Stimulated activated naive CD4-positive, alpha-beta T cell treated with Interleukin-2 at 50 U/mL for 16 hours (primary cell): Measurements from ENCODE around the gene URI1.
"Not testable (repeated sequence)": the region's sequence is repeated elsewhere in the genome, so short reads cannot be mapped to it uniquely, and the experiment has no call there.

ENCODE experiments used
- DNase-seq: peaks from one replicate; lab custom pipeline; 2025; lab: John Stamatoyannopoulos, UW

URI1 gene, protein sequence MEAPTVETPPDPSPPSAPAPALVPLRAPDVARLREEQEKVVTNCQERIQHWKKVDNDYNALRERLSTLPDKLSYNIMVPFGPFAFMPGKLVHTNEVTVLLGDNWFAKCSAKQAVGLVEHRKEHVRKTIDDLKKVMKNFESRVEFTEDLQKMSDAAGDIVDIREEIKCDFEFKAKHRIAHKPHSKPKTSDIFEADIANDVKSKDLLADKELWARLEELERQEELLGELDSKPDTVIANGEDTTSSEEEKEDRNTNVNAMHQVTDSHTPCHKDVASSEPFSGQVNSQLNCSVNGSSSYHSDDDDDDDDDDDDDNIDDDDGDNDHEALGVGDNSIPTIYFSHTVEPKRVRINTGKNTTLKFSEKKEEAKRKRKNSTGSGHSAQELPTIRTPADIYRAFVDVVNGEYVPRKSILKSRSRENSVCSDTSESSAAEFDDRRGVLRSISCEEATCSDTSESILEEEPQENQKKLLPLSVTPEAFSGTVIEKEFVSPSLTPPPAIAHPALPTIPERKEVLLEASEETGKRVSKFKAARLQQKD

DNA sequence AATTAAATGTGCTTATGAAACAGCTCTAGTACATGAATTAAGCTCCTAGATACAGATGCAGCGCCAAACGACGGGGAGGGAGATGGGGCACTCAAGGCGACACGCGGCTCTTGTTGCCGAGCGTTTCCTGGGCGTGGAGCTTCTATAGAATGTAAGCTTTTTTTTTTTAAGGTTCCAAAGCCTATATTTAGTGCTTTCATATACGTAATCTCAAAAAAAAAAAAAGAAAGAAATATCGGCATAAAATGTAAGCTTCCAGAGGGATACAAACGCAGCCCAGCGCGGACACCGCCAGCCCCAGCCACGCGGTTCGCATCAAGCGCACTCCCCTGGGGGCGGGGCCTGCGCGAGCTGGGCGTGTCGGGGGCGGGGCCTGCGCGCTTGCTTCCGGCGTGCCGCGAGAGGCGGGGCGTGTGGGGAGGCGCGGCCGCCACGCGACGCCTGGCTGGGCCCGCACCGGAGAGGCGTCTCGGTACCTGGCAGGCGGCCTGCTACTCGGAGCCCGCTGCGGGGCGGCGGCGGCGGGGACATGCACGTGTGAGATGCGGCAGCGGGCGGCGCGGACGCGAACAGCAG, at the start of gene URI1:
URI1 (plus strand) TSS at position 412 of the 576 bp plus-strand sequence. CDS start 309 bp downstream, outside the sequence.
- peak; percentile 88 for DNase-seq

DNA sequence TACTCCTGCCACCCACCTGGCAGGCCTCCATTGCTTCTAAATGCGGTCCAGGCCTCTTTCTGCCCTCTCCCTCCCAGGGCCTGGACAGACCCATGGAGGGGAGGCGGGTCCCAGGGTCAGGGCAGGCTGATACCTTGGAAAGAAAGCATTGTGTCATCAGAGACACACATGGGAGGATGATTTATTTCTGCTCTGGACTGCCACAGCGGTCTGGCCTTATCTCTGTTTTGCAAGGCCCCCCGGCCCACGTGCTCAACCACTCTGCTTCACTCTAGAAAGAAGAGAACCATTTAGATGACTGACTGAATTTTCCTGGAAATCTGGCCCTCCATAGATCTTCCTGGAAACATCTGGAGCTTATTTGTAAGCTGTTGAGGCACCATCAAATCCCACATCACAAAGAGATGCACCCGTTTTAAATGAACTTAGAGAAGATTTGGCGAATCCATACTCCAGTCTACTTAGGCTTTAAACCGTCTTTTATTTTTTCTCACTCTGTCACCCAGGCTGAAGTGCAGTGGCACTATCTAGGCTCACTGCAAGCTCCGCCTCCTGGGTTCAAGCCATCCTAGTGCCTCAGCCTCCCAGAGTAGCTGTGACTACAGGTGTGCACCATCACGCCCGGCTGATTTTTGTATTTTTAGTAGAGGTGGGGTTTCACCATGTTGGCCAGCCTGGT, 48.3 kb upstream of the URI1 start:
- no peak for DNase-seq

DNA sequence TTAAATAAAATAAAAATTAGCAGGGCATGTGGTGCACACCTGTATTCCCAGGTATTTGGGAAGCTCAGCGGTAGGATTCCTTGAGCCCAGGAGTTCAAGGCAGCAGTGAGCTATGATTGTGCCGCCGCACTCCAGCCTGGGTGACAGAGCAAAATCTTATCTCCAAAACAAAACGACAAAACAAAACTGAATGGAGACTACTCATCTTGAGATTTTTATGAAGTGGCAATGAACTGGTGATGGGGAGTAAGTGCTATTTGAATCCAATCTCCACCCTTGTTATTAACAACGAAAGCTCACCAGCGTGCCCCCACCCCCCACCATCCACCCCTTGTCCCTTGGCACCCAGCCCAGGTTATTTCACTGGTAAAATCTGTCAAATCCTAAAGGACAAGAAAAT, 45.2 kb upstream of the URI1 start:
- DNase-seq = no peak

- DNase-seq = no peak
Observed at GRCh38 chr19:29897466-29897865, 44.6 kb upstream of the URI1 start.

DNA sequence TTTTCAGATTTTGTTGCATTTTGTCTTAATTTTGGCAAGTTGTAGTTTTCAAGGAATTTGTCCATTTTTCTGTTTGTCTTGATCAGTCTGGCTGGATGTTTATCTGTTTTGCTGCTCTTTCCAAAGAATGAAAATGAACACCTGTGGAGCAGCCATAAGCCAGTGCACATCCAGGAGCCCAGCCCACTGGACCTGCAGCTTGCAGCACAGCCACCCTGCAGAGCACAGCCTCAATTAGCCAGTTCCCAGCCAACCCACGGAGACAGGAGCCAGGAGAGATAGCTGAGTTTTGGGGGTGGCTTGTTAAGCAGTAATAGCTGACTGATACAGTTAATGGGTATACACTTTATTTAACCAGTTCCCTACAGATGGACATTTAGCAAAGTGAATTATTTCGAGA, 38.0 kb upstream of the URI1 start:
- DNase-seq = no peak

DNA sequence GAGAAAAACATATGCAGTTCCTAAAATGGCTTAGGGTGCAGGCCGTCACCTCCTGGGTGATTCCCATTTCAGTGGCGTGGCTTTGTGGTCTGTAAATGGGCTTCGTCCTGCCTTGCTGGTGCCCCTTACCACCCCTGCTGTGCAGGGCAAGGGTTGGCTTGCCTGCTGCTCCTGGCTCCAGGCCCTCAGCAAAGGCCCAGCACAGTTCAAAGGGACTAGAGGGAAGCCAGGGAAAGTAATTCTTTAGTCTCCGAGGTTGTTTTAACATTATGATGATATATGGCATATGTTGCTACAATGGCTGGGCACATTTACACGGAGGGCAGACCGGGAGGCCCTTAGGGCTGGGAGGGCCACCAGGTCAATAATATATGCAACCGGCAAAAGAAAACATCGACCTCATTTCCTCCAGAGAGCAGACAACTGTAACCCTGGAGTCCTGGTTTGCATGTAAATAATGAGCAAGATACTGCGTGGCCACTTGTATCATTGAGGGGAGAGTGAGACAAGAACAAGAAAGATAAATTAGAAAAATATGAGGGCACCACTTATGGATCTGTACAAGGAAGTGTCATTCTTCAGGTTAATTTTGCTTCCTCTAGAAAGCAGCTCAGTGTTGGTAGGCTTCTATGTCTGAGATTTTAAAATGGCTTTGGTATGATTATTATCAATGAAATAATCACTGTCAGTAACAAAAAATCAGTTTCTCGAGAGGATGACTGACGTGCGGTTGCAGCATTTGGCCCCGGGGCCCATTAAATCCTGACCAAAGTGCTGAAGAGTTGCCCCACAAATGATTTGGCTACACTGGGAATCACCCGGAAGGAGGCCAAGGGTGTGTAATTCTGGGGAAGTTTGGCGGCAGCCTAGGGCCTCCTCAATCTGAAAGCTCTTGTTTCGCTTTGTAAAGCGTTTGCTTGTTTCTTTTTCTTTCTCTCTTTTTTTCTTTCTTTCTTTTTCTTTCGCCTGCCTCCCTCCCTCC, 32.8 kb upstream of the URI1 start:
- no peak for DNase-seq

DNA sequence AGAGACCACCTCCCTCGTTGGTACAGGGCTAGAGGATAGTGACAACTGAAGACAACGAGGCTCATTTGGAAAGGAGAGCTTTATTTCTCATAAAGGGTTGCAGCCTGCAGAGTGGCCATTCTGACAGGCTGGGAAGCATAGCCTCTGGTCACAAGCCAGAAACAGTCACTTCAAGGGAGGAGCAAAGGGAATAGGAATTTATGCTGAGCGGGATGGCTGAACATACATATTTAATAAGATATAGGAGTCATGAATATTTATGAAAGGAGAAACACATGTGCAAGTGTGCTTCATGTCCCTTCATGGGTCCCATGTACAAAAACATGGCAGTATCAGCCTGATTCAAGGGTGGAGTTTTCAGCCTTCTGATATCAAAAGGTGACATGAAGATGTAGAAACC, 27.1 kb upstream of the URI1 start:
- no peak for DNase-seq

GRCh38 chr19:29915832-29916231, 26.2 kb upstream of the URI1 start:
- DNase-seq = not testable (repeated sequence)

GRCh38 chr19:29917911-29918310, 24.1 kb upstream of the URI1 start:
- DNase-seq = no peak

- no peak for DNase-seq
Observed at GRCh38 chr19:29918891-29919290, 23.1 kb upstream of the URI1 start.

DNA sequence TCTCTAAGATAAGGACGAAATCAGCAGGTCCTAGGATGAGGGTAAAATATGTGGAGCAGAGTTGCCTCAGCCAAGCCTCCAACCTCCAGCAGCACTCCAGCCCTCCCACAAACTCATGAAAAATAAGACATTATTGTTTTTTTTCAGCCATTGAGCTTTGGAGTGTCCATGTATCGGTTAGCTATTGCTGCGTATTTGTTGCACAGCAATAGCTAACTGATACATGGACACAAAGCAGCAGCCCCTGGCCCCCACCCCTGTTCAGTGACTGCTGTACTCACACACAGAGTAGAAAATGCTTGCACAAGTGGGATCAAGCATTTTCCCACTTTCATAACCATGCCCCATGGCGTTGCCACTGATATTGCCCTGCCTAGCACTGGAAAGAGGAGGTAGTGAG, 19.1 kb upstream of the URI1 start:
- no peak for DNase-seq

GRCh38 chr19:29923653-29924052, 18.4 kb upstream of the URI1 start:
- no peak for DNase-seq

DNA sequence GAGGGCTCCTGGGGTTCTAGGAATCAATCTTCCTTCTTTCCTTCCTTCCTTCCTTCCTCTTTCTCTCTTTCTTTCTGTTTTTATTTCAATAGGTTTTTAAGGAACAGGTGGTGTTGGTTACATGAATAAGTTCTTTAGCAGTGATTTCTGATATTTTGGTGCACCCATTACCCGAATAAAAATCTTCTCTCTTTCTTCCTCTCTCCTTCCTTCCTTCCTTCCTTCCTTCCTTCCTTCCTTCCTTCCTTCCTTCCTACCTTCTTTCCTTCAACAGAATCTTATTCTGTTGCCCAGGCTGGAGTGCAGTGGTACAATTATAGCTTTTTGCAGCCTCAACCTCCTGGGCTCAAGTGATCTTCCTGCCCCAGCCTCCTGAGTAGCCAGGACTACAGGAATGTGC, 16.0 kb upstream of the URI1 start:
- DNase-seq = no peak

DNA sequence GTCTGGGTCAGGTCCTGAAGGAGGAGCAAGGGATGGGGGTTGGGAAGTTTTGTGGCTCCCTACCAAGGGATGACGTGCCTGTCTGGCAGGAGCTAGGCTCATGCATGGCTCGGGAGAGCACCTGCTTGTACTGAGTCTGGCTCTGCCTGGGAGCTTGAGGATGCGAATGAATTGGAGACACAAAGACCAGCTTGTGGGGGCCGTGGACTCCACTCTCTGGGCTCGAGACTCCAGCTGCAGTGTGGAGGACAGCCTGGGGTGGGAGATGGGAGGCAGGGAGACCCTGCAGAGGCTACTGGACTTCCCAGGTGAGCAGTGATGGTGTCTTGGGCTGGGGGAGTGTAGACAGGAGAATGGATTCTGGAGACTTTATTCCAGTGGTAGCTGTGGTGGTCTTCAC, 15.2 kb upstream of the URI1 start:
- DNase-seq = no peak

- DNase-seq = no peak
Observed at GRCh38 chr19:29927944-29928625, 14.0 kb upstream of the URI1 start.

- DNase-seq = no peak
Observed at GRCh38 chr19:29928831-29929230, 13.2 kb upstream of the URI1 start.

DNA sequence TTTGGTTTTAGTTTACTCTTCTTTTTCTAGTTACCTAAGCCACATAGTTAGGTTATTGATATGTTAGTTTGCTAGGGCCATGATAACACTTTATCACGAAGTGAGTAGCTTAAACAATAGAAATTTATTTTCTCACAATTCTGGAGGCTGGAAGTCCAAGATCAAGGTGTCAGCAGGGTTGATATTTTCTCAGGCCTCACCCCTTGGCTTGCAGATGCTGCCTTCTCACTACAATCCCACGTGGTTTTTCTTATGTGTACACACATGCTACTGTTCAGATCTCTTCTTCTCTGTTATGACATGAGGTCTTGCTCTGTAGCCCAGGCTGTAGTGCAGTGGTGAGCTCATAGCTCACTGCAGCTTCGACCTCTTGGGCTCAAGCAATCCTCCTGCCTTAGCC, 7.8 kb upstream of the URI1 start:
- DNase-seq = no peak

DNA sequence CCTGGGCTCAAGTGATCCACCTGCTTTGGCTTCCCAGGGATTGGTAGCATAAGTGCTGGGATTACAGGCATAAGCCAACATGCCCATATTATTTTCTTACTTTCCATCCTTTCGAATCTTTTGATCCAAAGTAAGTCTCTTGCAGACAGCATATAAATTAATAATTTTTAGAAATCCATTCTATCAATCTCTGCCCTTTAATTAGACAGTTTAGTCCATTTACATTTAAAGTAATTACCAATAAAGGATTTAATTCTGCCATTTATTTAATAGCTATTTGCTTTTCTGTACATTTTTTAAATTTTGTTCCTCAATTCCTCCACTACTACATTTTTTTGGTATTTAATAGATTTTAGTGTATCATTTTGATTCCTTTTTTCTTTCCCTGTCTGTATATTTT, 7.3 kb upstream of the URI1 start:
- no peak for DNase-seq

DNA sequence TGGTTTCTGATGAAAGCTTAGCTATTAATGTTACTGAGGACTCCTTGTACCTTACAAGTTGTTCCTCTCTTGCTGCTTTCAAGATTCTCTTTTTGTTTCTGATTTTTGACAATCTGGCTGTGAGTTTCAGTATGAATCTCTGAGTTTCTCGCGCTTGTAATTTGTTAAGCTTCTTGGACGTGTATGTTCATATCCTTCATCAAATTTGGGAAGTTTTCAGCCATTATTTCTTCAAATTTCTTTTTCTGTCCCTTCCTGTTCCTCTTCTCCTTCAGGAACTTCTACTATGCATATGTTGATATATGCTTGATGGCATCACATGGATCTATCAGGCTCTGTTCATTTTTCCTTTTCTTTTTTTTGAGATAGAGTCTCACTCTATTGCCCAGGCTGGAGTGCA, 5.6 kb upstream of the URI1 start:
- no peak for DNase-seq

- no peak for DNase-seq
Observed at GRCh38 chr19:29939628-29940027, 2.4 kb upstream of the URI1 start.

- no peak for DNase-seq
Observed at GRCh38 chr19:29940971-29941585, 961 bp upstream of the URI1 start.
